IPS-18c (cell line): ENCODE measurements around the gene RPL13A.
"Not testable (repeated sequence)": the region's sequence is repeated elsewhere in the genome, so short reads cannot be mapped to it uniquely, and the experiment has no call there.

ENCODE experiments used
- H3K4me3 ChIP-seq: 2 replicates; pipeline ENCODE4 v1.7.0; 2013; ENCODE audit warnings: low read depth, mild to moderate bottlenecking, low read length, moderate library complexity; ENCODE audit not compliant: insufficient read depth
- H3K9me3 ChIP-seq: one replicate; pipeline ENCODE4 v1.6.1; 2013; ENCODE audit warnings: mild to moderate bottlenecking, low read length, moderate library complexity; ENCODE audit not compliant: control insufficient read depth, insufficient read depth

The RPL13A gene

GRCh38 chr19:49487277-49488045 lies at the start of gene RPL13A:
Gene RPL13A (plus strand): TSS chr19:49487608. CDS start chr19:49487630, 22 bp downstream.
- Histone ChIP-seq H3K9me3 (no peaks in the 10 kb centered on the region), H3K4me3 (peak within 1 kb of the TSS; percentile 99)

GRCh38 chr19:49438261-49438660 lies 49.1 kb upstream of the RPL13A start:
- no peaks in the 10 kb centered on the region for H3K9me3 ChIP-seq
- no peak overlapping the region for H3K4me3 ChIP-seq

GRCh38 chr19:49439836-49440235 lies 47.6 kb upstream of the RPL13A start:
- Histone ChIP-seq H3K4me3 (no peak overlapping the region), H3K9me3 (no peaks in the 10 kb centered on the region)

- H3K9me3 ChIP-seq: no peaks in the 10 kb centered on the region
- H3K4me3 ChIP-seq: peak overlapping the region; percentile 50
Measured at GRCh38 chr19:49440439-49441209, 46.8 kb upstream of the RPL13A start.

GRCh38 chr19:49441210-49441959 lies 46.0 kb upstream of the RPL13A start, which contains the start of gene SLC17A7:
Gene SLC17A7 (minus strand): TSS chr19:49441527. CDS start chr19:49441379, 148 bp downstream.
- H3K4me3 ChIP-seq: peak within 1 kb of the TSS; percentile 50
- no peaks in the 10 kb centered on the region for H3K9me3 ChIP-seq

GRCh38 chr19:49441960-49442350 lies 45.5 kb upstream of the RPL13A start:
- Histone ChIP-seq H3K4me3 (peak overlapping the region; percentile 22; the same call in 1 of the 2 replicates), H3K9me3 (no peaks in the 10 kb centered on the region)

- no peaks in the 10 kb centered on the region for H3K9me3 ChIP-seq
- H3K4me3 ChIP-seq: peak overlapping the region; percentile 22
Measured at GRCh38 chr19:49442354-49442753, 45.1 kb upstream of the RPL13A start.

GRCh38 chr19:49442771-49443365 lies 44.5 kb upstream of the RPL13A start:
- Histone ChIP-seq H3K9me3 (no peaks in the 10 kb centered on the region), H3K4me3 (peak overlapping the region; percentile 85)

- H3K9me3 ChIP-seq: no peaks in the 10 kb centered on the region
Measured at GRCh38 chr19:49443366-49444099, 43.9 kb upstream of the RPL13A start.

GRCh38 chr19:49444100-49444700 lies 43.2 kb upstream of the RPL13A start:
- H3K4me3 ChIP-seq, H3K9me3 ChIP-seq: not testable (repeated sequence)

More at GRCh38 chr19:49443366-49444099, 43.9 kb upstream of the RPL13A start:
- H3K4me3 ChIP-seq: peak overlapping the region; percentile 85

GRCh38 chr19:49445997-49446396 lies 41.4 kb upstream of the RPL13A start:
- no peak overlapping the region for H3K4me3 ChIP-seq
- H3K9me3 ChIP-seq: no peaks in the 10 kb centered on the region

- H3K4me3 ChIP-seq: no peak overlapping the region
Measured at GRCh38 chr19:49447485-49448431, 39.6 kb upstream of the RPL13A start.

GRCh38 chr19:49448432-49448786 lies 39.0 kb upstream of the RPL13A start:
- no peak overlapping the region for H3K4me3 ChIP-seq
- H3K9me3 ChIP-seq: no peaks in the 10 kb centered on the region

More at GRCh38 chr19:49447485-49448431, 39.6 kb upstream of the RPL13A start:
- H3K9me3 ChIP-seq: no peaks in the 10 kb centered on the region

GRCh38 chr19:49450405-49450804 lies 37.0 kb upstream of the RPL13A start:
- Histone ChIP-seq H3K9me3 (no peaks in the 10 kb centered on the region), H3K4me3 (peak overlapping the region; percentile 71)

- Histone ChIP-seq H3K9me3 (no peaks in the 10 kb centered on the region), H3K4me3 (peak within 1 kb of the TSS; percentile 71)
Measured at GRCh38 chr19:49451430-49452181, 35.8 kb upstream of the RPL13A start, which contains the start of gene PIH1D1. Gene PIH1D1 (minus strand): TSS chr19:49451814. CDS start chr19:49451574, 240 bp downstream.
